Measurements from ENCODE around the gene GRIP2.

The GRIP2 gene

DNA sequence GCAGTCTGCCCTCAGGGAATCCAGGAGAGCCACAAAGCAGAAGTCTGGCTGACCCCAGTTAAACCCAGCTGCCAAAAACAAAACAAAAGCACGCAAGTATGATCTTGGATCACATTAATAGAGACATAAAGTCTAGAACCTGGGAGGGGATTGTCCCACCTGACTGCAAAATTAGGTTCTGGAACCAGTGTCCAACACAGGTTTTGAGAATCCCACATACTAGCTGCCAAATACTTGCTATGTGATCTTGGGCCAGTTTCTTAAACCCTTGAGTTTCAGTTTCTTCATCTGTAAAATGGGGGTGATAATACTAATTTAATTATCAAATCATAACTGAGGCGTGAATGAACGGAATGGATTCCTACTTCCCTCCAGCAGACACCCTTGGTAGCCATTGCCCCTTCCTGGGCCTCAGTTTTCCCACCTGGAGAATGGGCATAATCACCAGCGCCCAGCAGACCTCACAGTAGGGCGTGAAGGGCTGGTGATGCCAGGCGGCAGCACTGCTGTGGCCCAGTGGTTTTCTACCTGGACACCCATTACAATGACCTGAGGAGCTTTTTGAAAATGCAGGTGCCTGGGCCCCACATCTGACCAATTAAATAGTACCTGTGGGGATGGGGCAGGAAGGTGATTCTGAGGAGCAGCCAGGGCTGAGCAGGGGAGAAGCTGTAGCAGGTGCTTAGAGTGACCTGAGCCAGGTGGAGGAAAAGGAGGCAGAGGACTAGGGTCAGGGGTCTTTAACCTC lies 32.2 kb downstream of the GRIP2 start:
- POLR2A ChIA-PET: no interaction called here
- DNase-seq (ENCODE audit: extremely low spot score): no peak
- CTCF ChIA-PET: interaction anchor here (1.0 to 1.8 kb wide), 4 partner anchors 35 to 413 kb away, joined by 3 to 8 read pairs (median 4); no protein-coding TSS in a partner anchor
- TF ChIP-seq L3MBTL2 (conservative IDR thresholded peaks at IDR 0.05) (no peak), SP1 (IDR thresholded peaks at IDR 0.05) (no peak), ZNF384 (IDR thresholded peaks at IDR 0.05) (no peak), HDGF (IDR thresholded peaks at IDR 0.05; ENCODE audit: borderline replicate concordance) (no peak), ARNT (IDR thresholded peaks at IDR 0.05) (no peak)
- TF ChIP-seq, protein P1, sequence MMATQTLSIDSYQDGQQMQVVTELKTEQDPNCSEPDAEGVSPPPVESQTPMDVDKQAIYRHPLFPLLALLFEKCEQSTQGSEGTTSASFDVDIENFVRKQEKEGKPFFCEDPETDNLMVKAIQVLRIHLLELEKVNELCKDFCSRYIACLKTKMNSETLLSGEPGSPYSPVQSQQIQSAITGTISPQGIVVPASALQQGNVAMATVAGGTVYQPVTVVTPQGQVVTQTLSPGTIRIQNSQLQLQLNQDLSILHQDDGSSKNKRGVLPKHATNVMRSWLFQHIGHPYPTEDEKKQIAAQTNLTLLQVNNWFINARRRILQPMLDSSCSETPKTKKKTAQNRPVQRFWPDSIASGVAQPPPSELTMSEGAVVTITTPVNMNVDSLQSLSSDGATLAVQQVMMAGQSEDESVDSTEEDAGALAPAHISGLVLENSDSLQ (IDR thresholded peaks at IDR 0.05): no peak

DNA sequence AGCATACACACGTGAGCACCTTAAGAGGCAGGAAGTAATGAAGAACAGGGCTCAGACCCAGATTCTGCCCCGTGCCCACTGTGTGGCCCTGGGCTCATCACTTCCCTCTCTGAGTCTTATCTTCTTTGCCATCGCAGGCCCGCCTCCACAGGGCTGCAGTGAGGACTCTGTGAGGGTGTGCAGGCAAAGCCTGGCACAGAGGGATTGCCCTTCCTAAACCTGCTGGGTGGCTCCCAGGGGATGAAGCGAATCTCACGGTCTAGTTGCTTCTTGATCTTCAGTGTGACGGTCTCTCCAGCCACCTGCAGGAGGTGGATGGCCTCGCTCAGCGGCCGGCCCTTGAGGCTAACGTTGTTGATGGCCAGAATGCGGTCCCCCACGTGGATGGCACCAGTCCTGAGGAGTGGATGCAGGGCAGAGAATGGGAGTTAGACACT lies 32.8 kb downstream of the GRIP2 start:
- no peak for TF ChIP-seq CTBP1 (IDR thresholded peaks at IDR 0.05; ENCODE audit: borderline replicate concordance)
- TF ChIP-seq, protein P1 (IDR thresholded peaks at IDR 0.05): no peak
- TF ChIP-seq FOXM1 (IDR thresholded peaks at IDR 0.05; ENCODE audit: borderline replicate concordance): no peak
- TF ChIP-seq BHLHE40 (IDR thresholded peaks at IDR 0.05; ENCODE audit: borderline replicate concordance): no peak
- TF ChIP-seq ZNF384 (IDR thresholded peaks at IDR 0.05): no peak
- TF ChIP-seq FOXA1 (IDR thresholded peaks at IDR 0.05): no peak
- TF ChIP-seq ARNT (IDR thresholded peaks at IDR 0.05): no peak
- TF ChIP-seq SP1 (IDR thresholded peaks at IDR 0.05): no peak
- DNase-seq (ENCODE audit: extremely low spot score): no peak
- POLR2A ChIA-PET: no interaction called here
- CTCF ChIA-PET: no interaction called here

DNA sequence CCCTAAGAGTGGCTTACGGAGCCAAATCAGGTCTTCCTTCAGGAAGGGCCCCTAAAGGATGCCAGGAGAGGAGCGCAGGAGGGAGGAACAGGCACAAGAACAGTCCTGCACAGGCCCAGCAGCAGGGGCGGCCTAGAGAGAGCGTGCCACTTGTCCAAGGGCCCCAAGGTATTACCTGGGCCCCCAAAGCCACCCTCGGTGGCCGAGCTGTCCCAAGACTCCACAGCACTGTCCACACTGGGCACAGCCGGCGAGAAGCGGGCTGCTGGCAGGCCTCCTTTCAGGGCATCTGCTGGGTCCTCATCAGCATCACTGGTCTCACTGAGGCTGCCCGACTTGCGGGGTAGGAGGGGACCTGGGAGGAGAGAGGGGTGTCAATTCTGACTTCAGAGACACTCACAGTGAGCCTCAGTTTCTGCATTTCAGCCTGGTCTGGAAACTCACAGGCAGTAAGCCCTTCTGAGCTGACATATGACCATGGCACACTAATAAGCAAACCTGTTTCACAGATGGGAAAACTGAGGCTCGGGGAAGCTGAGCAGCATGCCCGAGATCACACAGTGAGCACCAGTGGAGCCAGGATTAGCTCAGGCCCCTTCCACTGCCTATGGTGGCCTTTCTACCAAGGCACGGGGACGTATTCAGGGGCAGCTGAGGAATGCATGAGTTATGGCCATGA lies 33.4 kb downstream of the GRIP2 start:
- no peak for DNase-seq (ENCODE audit: extremely low spot score)
- POLR2A ChIA-PET: no interaction called here
- no peak for TF ChIP-seq ELF4 (IDR thresholded peaks at IDR 0.05)
- no peak for TF ChIP-seq FOXA1 (IDR thresholded peaks at IDR 0.05)
- no peak for TF ChIP-seq ARNT (IDR thresholded peaks at IDR 0.05)
- no peak for TF ChIP-seq FOXM1 (IDR thresholded peaks at IDR 0.05; ENCODE audit: borderline replicate concordance)
- TF ChIP-seq, protein P1 (IDR thresholded peaks at IDR 0.05): no peak
- no peak for TF ChIP-seq FOXK2 (IDR thresholded peaks at IDR 0.05)
- TF ChIP-seq TARDBP (IDR thresholded peaks at IDR 0.05): no peak
- no peak for TF ChIP-seq L3MBTL2 (conservative IDR thresholded peaks at IDR 0.05)
- TF ChIP-seq LEF1 (IDR thresholded peaks at IDR 0.05; ENCODE audit: borderline replicate concordance): no peak
- no peak for TF ChIP-seq BHLHE40 (IDR thresholded peaks at IDR 0.05; ENCODE audit: borderline replicate concordance)
- TF ChIP-seq SP1 (IDR thresholded peaks at IDR 0.05): no peak
- TF ChIP-seq SUZ12 (IDR thresholded peaks at IDR 0.05): no peak
- TF ChIP-seq HDGF (IDR thresholded peaks at IDR 0.05; ENCODE audit: borderline replicate concordance): no peak
- no peak for TF ChIP-seq NFRKB (IDR thresholded peaks at IDR 0.05)
- no peak for TF ChIP-seq ZNF384 (IDR thresholded peaks at IDR 0.05)
- TF ChIP-seq CTBP1 (IDR thresholded peaks at IDR 0.05; ENCODE audit: borderline replicate concordance): no peak
- CTCF ChIA-PET: no interaction called here

DNA sequence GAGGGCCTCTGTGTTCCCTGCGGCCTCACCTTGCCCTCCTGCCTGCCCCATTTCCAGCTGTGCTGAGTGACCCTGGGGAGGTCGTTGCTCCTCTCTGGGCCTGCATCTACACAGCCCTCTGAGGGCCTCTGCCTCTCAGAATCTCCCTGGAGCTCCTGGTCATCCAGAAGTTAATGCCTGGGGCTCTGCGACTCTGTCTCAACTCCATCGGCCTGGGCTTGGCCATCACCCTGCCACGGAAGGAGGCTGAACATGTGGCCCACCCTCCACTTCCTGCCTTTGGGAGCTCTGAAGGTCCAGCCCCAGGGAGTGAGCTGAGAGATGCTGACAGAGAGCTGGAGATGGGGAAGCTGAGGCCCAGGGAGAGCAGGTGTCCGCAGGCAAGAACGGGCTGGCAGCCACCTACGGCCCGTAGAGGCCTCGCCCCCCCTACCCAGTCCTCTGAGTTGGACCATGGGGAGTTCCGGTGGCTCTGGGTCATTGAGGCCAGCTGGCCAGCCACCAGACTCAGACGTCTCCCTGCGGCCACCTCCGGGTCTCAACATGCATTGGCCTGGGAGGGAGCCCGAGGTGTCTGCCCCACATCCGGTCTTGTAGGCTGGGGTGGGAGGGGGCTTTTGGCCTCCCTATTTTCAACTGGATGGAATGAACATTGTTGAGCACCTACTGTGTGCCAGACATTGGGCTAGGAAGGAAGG lies 34.2 kb downstream of the GRIP2 start:
- no peak for DNase-seq (ENCODE audit: extremely low spot score)
- ChIA-PET CTCF (no interaction called here), POLR2A (no interaction called here)
- TF ChIP-seq, protein P1 (IDR thresholded peaks at IDR 0.05): no peak
- TF ChIP-seq CTBP1 (IDR thresholded peaks at IDR 0.05; ENCODE audit: borderline replicate concordance) (no peak), FOXK2 (IDR thresholded peaks at IDR 0.05) (no peak), FOXA1 (IDR thresholded peaks at IDR 0.05) (no peak), LEF1 (IDR thresholded peaks at IDR 0.05; ENCODE audit: borderline replicate concordance) (no peak), BHLHE40 (IDR thresholded peaks at IDR 0.05; ENCODE audit: borderline replicate concordance) (no peak)

DNA sequence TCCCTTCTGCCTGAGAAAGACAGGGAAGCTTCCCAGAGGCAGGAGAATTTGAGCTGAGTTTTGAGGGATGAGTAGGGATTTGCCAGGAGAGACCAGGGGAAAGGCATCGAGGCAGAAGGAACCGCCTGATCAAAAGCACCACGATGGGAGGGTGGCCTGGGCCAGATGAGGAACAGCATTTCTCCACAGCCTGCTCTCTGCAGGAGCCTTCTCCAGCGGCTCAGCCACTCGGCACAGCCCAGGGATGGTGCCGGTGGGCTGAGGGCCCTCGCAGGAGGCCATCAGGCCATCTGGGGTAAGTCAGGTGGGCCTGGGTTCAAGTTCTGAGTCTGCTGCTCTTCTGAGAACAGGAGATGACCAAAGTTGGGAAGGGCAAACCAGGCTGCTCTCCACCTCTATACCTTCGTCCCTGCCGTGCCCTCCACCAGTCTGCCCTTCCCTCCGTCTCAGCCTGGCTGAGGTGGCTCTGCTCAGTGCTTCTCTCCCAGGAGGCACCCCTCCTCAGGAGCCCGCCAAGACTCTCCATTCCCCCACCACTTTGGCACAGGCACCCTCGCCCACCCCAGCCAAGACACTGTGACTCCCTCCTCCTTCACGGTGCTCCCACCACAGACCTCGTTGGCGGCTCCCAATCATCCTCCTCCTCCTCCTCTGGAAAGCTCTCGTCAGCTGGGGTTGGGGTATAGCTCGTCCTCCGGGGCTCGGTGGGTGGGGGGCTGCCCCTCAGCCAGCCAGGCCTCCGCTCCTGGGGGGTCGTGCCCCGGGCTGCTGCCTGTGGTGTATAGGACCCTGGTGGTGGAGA lies 34.9 kb downstream of the GRIP2 start:
- no peak for TF ChIP-seq ELF4 (IDR thresholded peaks at IDR 0.05)
- no peak for TF ChIP-seq L3MBTL2 (conservative IDR thresholded peaks at IDR 0.05)
- no peak for TF ChIP-seq NFRKB (IDR thresholded peaks at IDR 0.05)
- no peak for TF ChIP-seq BHLHE40 (IDR thresholded peaks at IDR 0.05; ENCODE audit: borderline replicate concordance)
- no peak for TF ChIP-seq SUZ12 (IDR thresholded peaks at IDR 0.05)
- TF ChIP-seq ZNF384 (IDR thresholded peaks at IDR 0.05): no peak
- TF ChIP-seq HDGF (IDR thresholded peaks at IDR 0.05; ENCODE audit: borderline replicate concordance): no peak
- ChIA-PET POLR2A (interaction anchor here (0.9 kb wide), 1 partner anchor 146 kb away, joined by 3 read pairs; the partner anchor contains the start of gene CCDC174), CTCF (no interaction called here)
- DNase-seq (ENCODE audit: extremely low spot score): no peak
